Choroid plexus epithelial cell (primary cell): Measurements from ENCODE around the gene OVCH2.
"Not testable (repeated sequence)": the region's sequence is repeated elsewhere in the genome, so short reads cannot be mapped to it uniquely, and the experiment has no call there.

Experiments
- DNase-seq: peaks from one replicate; pipeline ENCODE4 v3.0.0-alpha.2; 2010; ENCODE audit warnings: low read depth
- H3K4me3 ChIP-seq: 2 replicates; pipeline ENCODE4 v1.5.1; 2011; ENCODE audit warnings: low read depth, mild to moderate bottlenecking, control low read depth, low read length, moderate library complexity
- CTCF ChIP-seq: conservative IDR thresholded peaks from 2 replicates; pipeline ENCODE4 v1.5.1; 2011; ENCODE audit warnings: low read depth, mild to moderate bottlenecking, control low read depth, inconsistent platforms, low read length, moderate library complexity

The OVCH2 gene

GRCh38 chr11:7706377-7706776 is at the start of gene OVCH2:
TSS of gene OVCH2 (minus strand) at chr11:7706477. CDS start at chr11:7706394, 83 bp downstream.
- no peak for DNase-seq
- no peak within 1 kb of the TSS for H3K4me3 ChIP-seq
- no peak for TF ChIP-seq CTCF

GRCh38 chr11:7749456-7749855 is 43.2 kb upstream of the OVCH2 start:
- DNase-seq = peak; percentile 18
- no peak overlapping the region for H3K4me3 ChIP-seq
- TF ChIP-seq CTCF = no peak

- not testable (repeated sequence) for DNase-seq, H3K4me3 ChIP-seq
These were observed 28.5 kb upstream of the OVCH2 start for GRCh38 chr11:7734767-7735166.

GRCh38 chr11:7714786-7715185 is 8.5 kb upstream of the OVCH2 start:
- TF ChIP-seq CTCF = no peak
- H3K4me3 ChIP-seq = no peak overlapping the region
- no peak for DNase-seq

- no peak overlapping the region for H3K4me3 ChIP-seq
- no peak for DNase-seq
- TF ChIP-seq CTCF = no peak
These were observed 2.5 kb downstream of the OVCH2 start for GRCh38 chr11:7703740-7704139.

GRCh38 chr11:7696424-7696823 is 9.9 kb downstream of the OVCH2 start:
- no peak for TF ChIP-seq CTCF
- DNase-seq = no peak
- H3K4me3 ChIP-seq = no peak overlapping the region

- DNase-seq = no peak
- TF ChIP-seq CTCF = no peak
- H3K4me3 ChIP-seq = no peak overlapping the region
These were observed 12.0 kb downstream of the OVCH2 start for GRCh38 chr11:7694235-7694634.

- DNase-seq = no peak
- TF ChIP-seq CTCF = no peak
These were observed 13.9 kb downstream of the OVCH2 start for GRCh38 chr11:7692426-7692825.

More at GRCh38 chr11:7692426-7692825, 13.9 kb downstream of the OVCH2 start:
- H3K4me3 ChIP-seq = no peak overlapping the region
